OCI-LY7 (cell line): ENCODE data around the gene AKR7A2.

Source experiments
- CTCF ChIP-seq: fragments of 200-600 bp; sonication (generic); conservative IDR thresholded peaks from 2 replicates; pipeline ENCODE4 v1.5.1; 2014; ENCODE audit warnings: mild to moderate bottlenecking, antibody characterized with exemption, low read length, moderate library complexity, mixed read lengths
- EZH2phosphoT487 ChIP-seq: fragments of 200-600 bp; sonication (generic); IDR thresholded peaks from 2 replicates; pipeline ENCODE4 v1.6.1; 2018; ENCODE audit warnings: low read depth, borderline replicate concordance, mild to moderate bottlenecking, mixed run types, antibody characterized with exemption, low read length, moderate library complexity, mixed read lengths

GRCh38 chr1:19331262-19331878 lies 19.4 kb upstream of the AKR7A2 start:
- TF ChIP-seq EZH2phosphoT487, result no peak
- TF ChIP-seq CTCF, result no peak
